Measurements from ENCODE around the gene MKX.
"Not testable (repeated sequence)": the region's sequence is repeated elsewhere in the genome, so short reads cannot be mapped to it uniquely, and the experiment has no call there.

The MKX gene

GRCh38 chr10:27687326-27687725 is 58.3 kb downstream of the MKX start:
- TF ChIP-seq SPI1 (IDR thresholded peaks at IDR 0.05; ENCODE audit: borderline replicate concordance, low read depth), result no peak
- no peak for TF ChIP-seq POLR2AphosphoS5 (IDR thresholded peaks at IDR 0.05; ENCODE audit: low read depth)
- TF ChIP-seq GABPA (IDR thresholded peaks at IDR 0.05; ENCODE audit: low read depth), result no peak
- no peak for TF ChIP-seq REST (IDR thresholded peaks at IDR 0.05; ENCODE audit: insufficient replicate concordance, low read depth)
- TF ChIP-seq CTCF (IDR thresholded peaks at IDR 0.05; ENCODE audit: insufficient read depth, low read length), result no peak
- no peak for DNase-seq (ENCODE audit: low read depth in 1 of 2, low spot score in 1 of 2)
- Histone ChIP-seq H3K27ac (replicated peaks) (no peak overlapping the region), H3K4me3 (replicated peaks; ENCODE audit: insufficient read depth, low read length) (no peak overlapping the region), H3K27me3 (ENCODE audit: insufficient read depth, poor library complexity, severe bottlenecking) (no peaks in the 10 kb centered on the region)

- Histone ChIP-seq H3K4me3 (replicated peaks; ENCODE audit: insufficient read depth, low read length) (no peak overlapping the region), H3K27me3 (ENCODE audit: insufficient read depth, poor library complexity, severe bottlenecking) (no peaks in the 10 kb centered on the region), H3K27ac (replicated peaks) (no peak overlapping the region)
- DNase-seq (ENCODE audit: low read depth in 1 of 2, low spot score in 1 of 2), result no peak
- TF ChIP-seq SPI1 (IDR thresholded peaks at IDR 0.05; ENCODE audit: borderline replicate concordance, low read depth) (no peak), GABPA (IDR thresholded peaks at IDR 0.05; ENCODE audit: low read depth) (no peak), REST (IDR thresholded peaks at IDR 0.05; ENCODE audit: insufficient replicate concordance, low read depth) (no peak), POLR2AphosphoS5 (IDR thresholded peaks at IDR 0.05; ENCODE audit: low read depth) (no peak), CTCF (IDR thresholded peaks at IDR 0.05; ENCODE audit: insufficient read depth, low read length) (no peak)
Measured at GRCh38 chr10:27685681-27686080, 59.9 kb downstream of the MKX start.

- DNase-seq (ENCODE audit: low read depth in 1 of 2, low spot score in 1 of 2), result no peak
- no peak for TF ChIP-seq GABPA (IDR thresholded peaks at IDR 0.05; ENCODE audit: low read depth)
- no peak for TF ChIP-seq SPI1 (IDR thresholded peaks at IDR 0.05; ENCODE audit: borderline replicate concordance, low read depth)
- Histone ChIP-seq H3K27ac (replicated peaks) (no peak overlapping the region), H3K27me3 (ENCODE audit: insufficient read depth, poor library complexity, severe bottlenecking) (no peaks in the 10 kb centered on the region), H3K4me3 (replicated peaks; ENCODE audit: insufficient read depth, low read length) (no peak overlapping the region)
Measured at GRCh38 chr10:27683226-27683625, 62.4 kb downstream of the MKX start.

- DNase-seq (ENCODE audit: low read depth in 1 of 2, low spot score in 1 of 2); H3K4me3 ChIP-seq (replicated peaks; ENCODE audit: insufficient read depth, low read length); H3K27me3 ChIP-seq (ENCODE audit: insufficient read depth, poor library complexity, severe bottlenecking); H3K27ac ChIP-seq (replicated peaks): not testable (repeated sequence)
Measured at GRCh38 chr10:27681795-27682194, 63.8 kb downstream of the MKX start.

Measured in HL-60 (cell line).